GM18502 (cell line): ENCODE measurements around the gene MFAP1.
A peak's percentile ranks its signal among the peaks of the same experiment; 100 is the strongest.

Source experiments
- ATAC-seq: cut with Tn5 transposase; IDR thresholded peaks from one replicate; pipeline ENCODE4 v1.9.1; 2021; ENCODE audit warnings: mild to moderate bottlenecking; ENCODE audit not compliant: unreplicated experiment, poor library complexity

The MFAP1 gene

GRCh38 chr15:43779016-43779415 lies 45.5 kb downstream of the MFAP1 start:
- ATAC-seq: no peak

- ATAC-seq: peak; percentile 58
Observed at GRCh38 chr15:43777267-43777914, 47.1 kb downstream of the MFAP1 start.

DNA sequence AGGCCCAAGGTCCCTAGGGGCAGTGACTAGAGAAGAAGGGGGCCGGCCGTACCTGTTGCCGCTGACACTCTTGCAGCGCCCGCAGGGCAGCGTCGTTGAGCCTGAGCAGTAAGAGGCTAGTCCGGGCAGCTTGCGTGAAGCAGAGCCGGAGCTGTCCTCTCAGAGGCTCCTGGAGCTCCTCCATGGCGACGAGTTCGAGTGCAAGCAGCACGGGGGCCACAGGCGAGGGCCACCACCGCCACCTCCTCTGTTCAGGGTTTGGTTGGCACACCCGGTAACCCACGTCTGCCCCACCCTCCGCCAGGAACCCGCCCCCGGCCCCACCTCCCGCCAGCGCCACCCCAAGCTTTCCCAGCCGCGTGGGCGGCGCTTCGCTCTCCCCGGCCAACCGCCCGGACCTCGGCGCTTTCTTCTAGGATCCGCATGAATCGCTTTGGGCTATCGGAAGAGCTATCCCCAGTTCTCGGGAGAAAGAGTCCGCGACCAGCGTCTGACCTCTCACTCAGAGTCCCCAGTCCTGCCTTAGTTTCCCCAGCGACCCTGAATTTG lies 47.7 kb downstream of the MFAP1 start, which contains the start of gene ELL3:
Gene ELL3, minus strand, starts transcription at position 249 of the 549 bp plus-strand sequence. Its CDS starts 65 bp downstream, at position 184.
- peak; percentile 49 for ATAC-seq

- peak; percentile 59 for ATAC-seq
Observed at GRCh38 chr15:43776101-43776717, 48.3 kb downstream of the MFAP1 start.

GRCh38 chr15:43775411-43775965 lies 49.0 kb downstream of the MFAP1 start:
- no peak for ATAC-seq

GRCh38 chr15:43774062-43774461 lies 50.4 kb downstream of the MFAP1 start:
- no peak for ATAC-seq

GRCh38 chr15:43772624-43773023 lies 51.9 kb downstream of the MFAP1 start:
- no peak for ATAC-seq

- ATAC-seq: no peak
Observed at GRCh38 chr15:43771816-43772215, 52.7 kb downstream of the MFAP1 start.

DNA sequence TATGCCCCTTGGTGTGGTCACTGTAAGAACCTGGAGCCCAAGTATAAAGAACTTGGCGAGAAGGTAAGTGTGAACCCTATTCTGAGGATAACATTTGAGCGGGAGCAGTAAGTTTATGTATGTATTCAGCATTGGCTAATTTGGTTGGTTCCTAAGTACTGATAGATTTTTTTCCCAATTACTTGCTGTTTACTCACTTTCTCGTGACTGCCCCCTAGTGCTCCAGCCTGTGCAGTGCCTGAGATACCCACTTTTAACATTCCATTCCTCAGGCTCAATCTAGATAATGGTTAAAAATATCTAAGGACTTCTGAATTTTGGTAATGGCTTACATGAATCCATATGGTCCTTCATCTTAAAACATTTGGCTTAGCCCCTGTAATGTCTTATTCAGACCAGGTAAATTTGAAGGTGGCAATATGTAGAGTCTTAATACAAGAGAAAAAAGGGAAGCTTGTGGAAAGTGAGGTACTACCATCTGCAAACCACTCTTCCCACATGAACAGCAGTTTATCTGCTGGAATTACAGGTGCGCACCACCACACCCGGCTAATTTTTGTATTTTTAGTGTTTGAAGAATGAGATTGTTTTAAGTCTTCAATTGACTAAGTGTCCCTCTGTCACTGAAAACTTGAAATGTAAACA lies 54.8 kb downstream of the MFAP1 start:
- ATAC-seq: no peak

- no peak for ATAC-seq
Observed at GRCh38 chr15:43763819-43764446, 60.6 kb downstream of the MFAP1 start.

- no peak for ATAC-seq
Observed at GRCh38 chr15:43762824-43763223, 61.7 kb downstream of the MFAP1 start.
